GM19043 (cell line): ENCODE measurements around the gene BTG4.

Experiments
- ATAC-seq: cut with Tn5 transposase; IDR thresholded peaks from one replicate; pipeline ENCODE4 v1.9.1; 2021; ENCODE audit warnings: low read depth; ENCODE audit not compliant: unreplicated experiment

BTG4 gene

GRCh38 chr11:111538407-111539114 is 26.4 kb upstream of the BTG4 start:
- no peak for ATAC-seq

- ATAC-seq, result no peak
Observed at GRCh38 chr11:111537336-111537860, 25.2 kb upstream of the BTG4 start.

- ATAC-seq, result no peak
Observed at GRCh38 chr11:111535281-111535680, 23.1 kb upstream of the BTG4 start.

- no peak for ATAC-seq
Observed at GRCh38 chr11:111532365-111532709, 20.2 kb upstream of the BTG4 start.

- ATAC-seq, result no peak
Observed at GRCh38 chr11:111531687-111532364, 19.6 kb upstream of the BTG4 start.

GRCh38 chr11:111531136-111531535 is 18.9 kb upstream of the BTG4 start:
- no peak for ATAC-seq

GRCh38 chr11:111530091-111530490 is 17.9 kb upstream of the BTG4 start:
- ATAC-seq, result no peak

GRCh38 chr11:111528557-111528956 is 16.4 kb upstream of the BTG4 start:
- no peak for ATAC-seq

- no peak for ATAC-seq
Observed at GRCh38 chr11:111527279-111527678, 15.1 kb upstream of the BTG4 start.

- ATAC-seq, result no peak
Observed at GRCh38 chr11:111526501-111526900, 14.3 kb upstream of the BTG4 start.

GRCh38 chr11:111525456-111525855 is 13.3 kb upstream of the BTG4 start:
- ATAC-seq, result no peak

- no peak for ATAC-seq
Observed at GRCh38 chr11:111524056-111524455, 11.9 kb upstream of the BTG4 start.

GRCh38 chr11:111523343-111523742 is 11.2 kb upstream of the BTG4 start:
- no peak for ATAC-seq

GRCh38 chr11:111522426-111522825 is 10.2 kb upstream of the BTG4 start:
- no peak for ATAC-seq

GRCh38 chr11:111521135-111521534 is 8.9 kb upstream of the BTG4 start:
- no peak for ATAC-seq

- ATAC-seq, result no peak
Observed at GRCh38 chr11:111520560-111520959, 8.4 kb upstream of the BTG4 start.

GRCh38 chr11:111518668-111519067 is 6.5 kb upstream of the BTG4 start:
- no peak for ATAC-seq

GRCh38 chr11:111515591-111515990 is 3.4 kb upstream of the BTG4 start:
- ATAC-seq, result no peak

- no peak for ATAC-seq
Observed at GRCh38 chr11:111514216-111515031, 2.2 kb upstream of the BTG4 start, which contains the start of gene HOATZ. Gene HOATZ, plus strand, starts transcription at chr11:111514778. Its CDS starts 7 bp downstream, at chr11:111514785.

GRCh38 chr11:111513240-111513605 is 1.0 kb upstream of the BTG4 start:
- ATAC-seq, result no peak

- no peak for ATAC-seq
Observed at GRCh38 chr11:111510311-111510710, 1.9 kb downstream of the BTG4 start.
